K562 (cell line): ENCODE results near the gene PAPSS2. TPM values are rescaled to one million over a fixed set of nuclear protein-coding genes. Genes with fewer than 3 reads are reported as not detected.

Source experiments
- ATAC-seq: fragments of 200-7000 bp; cut with Tn5 transposase; 3 replicates; pipeline ENCODE4 v1.9.1; 2020; ENCODE audit warnings: moderate library complexity
- BruUV-seq: library from RNA; stranded (reverse); fragments of 400-500 nt; replicated peaks from 2 replicates; lab custom pipeline; 2021; lab: Mats Ljungman, UMichigan
- CTCF ChIA-PET: fragments of 300-600 bp; formaldehyde crosslinking; extraction: SDS; loops from one replicate; lab custom pipeline; 2021; ENCODE audit warnings: low intra/inter-chr PET ratio; lab: Yijun Ruan, JAX
- POLR2A ChIA-PET: fragments of 300-600, 350-650 bp; sonication (Branson Sonifier 250); formaldehyde crosslinking; extraction: SDS; loops from one replicate; lab custom pipeline; 2021; ENCODE audit warnings: antibody characterized with exemption, inconsistent platforms; lab: Yijun Ruan, JAX
- DNase-seq, 4 experiments: peaks; one replicate each; pipeline versions ENCODE4 v3.0.0 to v3.0.0-alpha.2; 2011 to 2018; ENCODE audit warnings: low spot score in 3 of 4, mixed read lengths in 3 of 4; ENCODE audit errors: extremely low read depth in 1 of 4
- FAIRE-seq: peaks from 2 replicates; lab custom pipeline; 2011; peaks lifted over from hg19 to GRCh38; lab: Jason Lieb, UNC
- H2AFZ ChIP-seq: 2 replicates; pipeline ENCODE4 v1.6.0; 2011; ENCODE audit warnings: low read depth, low read length, control low read depth, inconsistent platforms
- H3K27ac ChIP-seq: fragments of 200-600 bp; 3 replicates; pipeline ENCODE4 v1.8.0; 2011; ENCODE audit warnings: low read depth, mild to moderate bottlenecking, control low read depth, inconsistent platforms, low read length, moderate library complexity, mixed read lengths; ENCODE audit errors: extremely low read depth
- H3K27me3 ChIP-seq, 2 experiments: fragments of 300-600 bp in 1 of 2; 2 replicates in 1 of 2; 3 replicates in 1 of 2; pipeline versions ENCODE4 v1.6.0 to v1.8.0; 2011; ENCODE audit warnings: inconsistent platforms in 2 of 2, low read length in 2 of 2, mild to moderate bottlenecking in 1 of 2, mixed read lengths in 1 of 2, moderate library complexity in 1 of 2; ENCODE audit not compliant: control insufficient read depth in 2 of 2, insufficient read depth in 2 of 2
- H3K36me3 ChIP-seq: fragments of 300-600 bp; 3 replicates; pipeline ENCODE4 v1.8.0; 2011; ENCODE audit warnings: mild to moderate bottlenecking, low read length, inconsistent platforms; ENCODE audit not compliant: control insufficient read depth, insufficient read depth
- H3K4me1 ChIP-seq, 2 experiments: fragments of 200-600 bp in 1 of 2; replicated peaks in 1 of 2; 2 replicates in 1 of 2; 3 replicates in 1 of 2; pipeline versions ENCODE4 v1.5.1 to v1.8.0; 2011; ENCODE audit warnings: inconsistent platforms in 2 of 2, low read length in 2 of 2, mild to moderate bottlenecking in 1 of 2, mixed read lengths in 1 of 2, moderate library complexity in 1 of 2; ENCODE audit not compliant: control insufficient read depth in 2 of 2, insufficient read depth in 2 of 2
- H3K4me2 ChIP-seq: 2 replicates; pipeline ENCODE4 v1.6.1; 2011; ENCODE audit warnings: low read length, control low read depth, inconsistent platforms, mixed read lengths; ENCODE audit not compliant: insufficient read depth
- H3K4me3 ChIP-seq: fragments of 200-600 bp; sonication (generic), shearing (Covaris generic); 2 replicates; pipeline ENCODE4 v1.5.1; 2016; ENCODE audit warnings: control low read depth, inconsistent platforms
- H3K79me2 ChIP-seq: fragments of 200-600 bp; 3 replicates; pipeline ENCODE4 v1.8.0; 2011; ENCODE audit warnings: low read length, inconsistent platforms; ENCODE audit not compliant: control insufficient read depth, insufficient read depth
- H3K9ac ChIP-seq, 2 experiments: 2 replicates each; pipeline versions ENCODE4 v1.6.0 to v1.6.1; 2011; ENCODE audit warnings: low read depth in 2 of 2, low read length in 2 of 2, control low read depth in 1 of 2, inconsistent platforms in 1 of 2, mild to moderate bottlenecking in 1 of 2, mixed read lengths in 1 of 2; ENCODE audit not compliant: insufficient read depth in 1 of 2
- H3K9me1 ChIP-seq: one replicate; pipeline ENCODE4 v1.6.0; 2011; ENCODE audit warnings: inconsistent platforms, mild to moderate bottlenecking, low read length, moderate library complexity; ENCODE audit not compliant: control insufficient read depth, insufficient read depth
- H3K9me3 ChIP-seq: replicated peaks from 2 replicates; pipeline ENCODE4 v1.5.1; 2011; ENCODE audit warnings: low read depth, low read length, inconsistent platforms; ENCODE audit not compliant: control insufficient read depth, insufficient read depth
- H4K20me1 ChIP-seq: replicated peaks from 2 replicates; pipeline ENCODE4 v1.6.1; 2011; ENCODE audit warnings: low read length, inconsistent platforms, mixed read lengths; ENCODE audit not compliant: control insufficient read depth, insufficient read depth
- MAFK ChIP-seq: IDR thresholded peaks from 2 replicates; pipeline ENCODE4 v1.6.1; 2011; ENCODE audit warnings: low read length, improper control_type of control experiment
- MYBL2 ChIP-seq, 2 experiments: fragments of 450-650 bp in 1 of 2; sonication (generic) in 1 of 2; formaldehyde crosslinking in 1 of 2; IDR thresholded peaks; 2 replicates each; pipeline versions ENCODE4 v1.6.1 to v1.8.1; 2017 to 2022; ENCODE audit warnings: borderline replicate concordance in 1 of 2, inconsistent platforms in 1 of 2, low read depth in 1 of 2, mild to moderate bottlenecking in 1 of 2, missing genetic modification reagents in 1 of 2, moderate library complexity in 1 of 2
- SPI1 ChIP-seq: IDR thresholded peaks from 2 replicates; pipeline ENCODE4 v1.6.1; 2011; ENCODE audit warnings: low read depth, low read length, control low read depth, borderline replicate concordance
- TAL1 ChIP-seq: fragments of 450-650 bp; IDR thresholded peaks from 2 replicates; pipeline ENCODE4 v1.6.1; 2016; ENCODE audit warnings: mild to moderate bottlenecking
- ZKSCAN3 ChIP-seq: fragments of 250-450 bp; sonication (Bioruptor Pico); IDR thresholded peaks from 2 replicates; pipeline ENCODE4 v1.4.0; 2020
- ZMIZ1 ChIP-seq, 2 experiments: fragments of 150-350 bp in 1 of 2; IDR thresholded peaks; 2 replicates each; pipeline ENCODE4 v1.6.1; 2012 to 2016; ENCODE audit warnings: low read depth in 2 of 2, low read length in 2 of 2, mild to moderate bottlenecking in 1 of 2, moderate library complexity in 1 of 2
- WGBS: fragments of 100-300 bp; shearing (Covaris generic); methylation state at CpG from one replicate; pipeline ENCODE4 v1.1.6; 2016; ENCODE audit warnings: low coverage, mixed read lengths; ENCODE audit not compliant: insufficient coverage; ENCODE audit errors: missing lambda C conversion rate; 5-methylcytosine and 5-hydroxymethylcytosine counted together
- in situ Hi-C: fragments of 300-500 bp; cut with MboI; formaldehyde crosslinking; loops from 4 replicates; pipeline ENCODE4 v1.15.0; 2018; ENCODE audit warnings: inconsistent platforms, mixed read lengths
- intact Hi-C: fragments of 100-400 bp; cut with micrococcal nuclease; formaldehyde crosslinking; loops from 2 replicates; pipeline ENCODE4 v1.14.2; 2022
- polyA plus RNA-seq, 8 experiments: library from polyadenylated mRNA; depleted of rRNA in 4 of 8; stranded (reverse) in 5 of 8; unstranded in 3 of 8; fragments of >200 nt; fragmentation: Nextera tagmentation in 2 of 8; fragmentation: Illumina TruSeq in 1 of 8; extraction: Ambion mirVana in 2 of 8; extraction: Trizol in 1 of 8; gene quantifications; 2 replicates each; pipeline versions ENCODE4 v1.2.1 to v1.2.3, GENCODE V29; 2011 to 2014; ENCODE audit warnings: inconsistent platforms in 1 of 8, missing spikeins in 1 of 8
- total RNA-seq, 7 experiments: library from RNA; depleted of rRNA in 6 of 7; stranded (reverse); fragments of >200 nt in 6 of 7; fragmentation: Illumina TruSeq in 2 of 7; extraction: Trizol in 2 of 7; gene quantifications; 2 replicates each; pipeline versions ENCODE4 v1.2.1 to v1.2.3, GENCODE V29; 2011 to 2021; ENCODE audit warnings: low replicate concordance in 1 of 7

Gene PAPSS2
- total and polyA plus RNA-seq, 9 of the 15 experiments (the other 6 are each of a cell fraction or from before 2014, with no cell fraction given) = 0.01 to 0.29 TPM; not detected in 7

GRCh38 chr10:87746911-87747310 lies 87.2 kb downstream of the PAPSS2 start:
- 0% methylated on average over 3 of the region's 4 CpGs for WGBS

More at GRCh38 chr10:87746911-87747310, 87.2 kb downstream of the PAPSS2 start:
- H3K27ac ChIP-seq = no peak overlapping the region
- ChIA-PET POLR2A (no interaction called here), CTCF (no interaction called here)
- no peaks in the 10 kb centered on the region for H4K20me1 ChIP-seq
- H3K9me3 ChIP-seq = no peaks in the 10 kb centered on the region
- ATAC-seq (no peak), FAIRE-seq (no peak), DNase-seq (no peak)
- no peak overlapping the region for H3K4me3 ChIP-seq
- in situ Hi-C loops (no loop called here), intact Hi-C loops (no loop called here)
- no peaks in the 10 kb centered on the region for H3K36me3 ChIP-seq
- H3K4me1 ChIP-seq = no peaks in the 10 kb centered on the region; a peak in 1 of 5 replicates
- H3K27me3 ChIP-seq = no peaks in the 10 kb centered on the region
- BruUV-seq = no TSS peak
- no peak overlapping the region for H3K4me2 ChIP-seq
- no peak overlapping the region for H2AFZ ChIP-seq
- no peaks in the 10 kb centered on the region for H3K79me2 ChIP-seq
- TF ChIP-seq MAFK (no peak), ZKSCAN3 (CRISPR knock-in tag) (no peak), MYBL2 (IDR thresholded peaks at IDR 0.05; ENCODE audit: low read depth) (no peak), MYBL2 (CRISPR knock-in tag; IDR thresholded peaks at IDR 0.05; ENCODE audit: borderline replicate concordance) (no peak), TAL1 (no peak), ZMIZ1 (IDR thresholded peaks at IDR 0.05; ENCODE audit: low read depth in 2 of 2, low read length in 2 of 2) (no peak), SPI1 (no peak)
- H3K9ac ChIP-seq = no peak overlapping the region
- H3K9me1 ChIP-seq = no peaks in the 10 kb centered on the region
